A549 (cell line): ENCODE data around the gene LAMB2. TPM values are rescaled to one million over a fixed set of nuclear protein-coding genes. Genes with fewer than 3 reads are reported as not detected.
A peak's percentile ranks its signal among the peaks of the same experiment; 100 is the strongest.

Source experiments
- ATAC-seq, 2 experiments: fragments of 200-7000 bp in 1 of 2; fragments of >200 bp in 1 of 2; cut with Nextera tagmentation in 1 of 2; cut with Tn5 transposase in 1 of 2; 3 replicates each; pipeline versions ENCODE4 v1.8.0 to v1.9.1; 2018 to 2020; ENCODE audit warnings: mild to moderate bottlenecking in 1 of 2, moderate library complexity in 1 of 2
- CTCF ChIA-PET: fragments of 300-600 bp; sonication (Branson Sonifier 250); formaldehyde crosslinking; extraction: SDS; loops from one replicate; lab custom pipeline; 2021; ENCODE audit warnings: antibody characterized with exemption, inconsistent platforms; lab: Yijun Ruan, JAX
- POLR2A ChIA-PET: fragments of 350-600 bp; formaldehyde crosslinking; extraction: SDS; loops from one replicate; lab custom pipeline; 2021; ENCODE audit warnings: antibody characterized with exemption, inconsistent platforms; lab: Yijun Ruan, JAX
- DNase-seq, 2 experiments: peaks; one replicate each; pipeline versions ENCODE4 v3.0.0 to v3.0.0-alpha.2; 2011 to 2016; ENCODE audit warnings: low read depth in 1 of 2, low spot score in 1 of 2
- FAIRE-seq: peaks from 2 replicates; lab custom pipeline; 2011; peaks lifted over from hg19 to GRCh38; lab: Jason Lieb, UNC
- H3K27ac ChIP-seq, 2 experiments: fragments of >200 bp; sonication (Bioruptor Twin); formaldehyde crosslinking; 3 replicates each; pipeline ENCODE4 v1.5.1; 2016 to 2017
- H3K4me1 ChIP-seq: fragments of >200 bp; sonication (Bioruptor Twin); formaldehyde crosslinking; 3 replicates; pipeline ENCODE4 v1.6.1; 2016
- H3K4me2 ChIP-seq: fragments of >200 bp; sonication (Bioruptor Twin); formaldehyde crosslinking; 3 replicates; pipeline ENCODE4 v1.6.1; 2016
- H3K4me3 ChIP-seq: fragments of >200 bp; sonication (Bioruptor Twin); formaldehyde crosslinking; 3 replicates; pipeline ENCODE4 v1.5.1; 2016
- H3K9me3 ChIP-seq: fragments of >200 bp; sonication (Bioruptor Twin); formaldehyde crosslinking; 3 replicates; pipeline ENCODE4 v1.6.1; 2016
- BHLHE40 ChIP-seq: IDR thresholded peaks from 2 replicates; pipeline ENCODE4 v1.6.1; 2012; ENCODE audit warnings: low read depth, low read length, inconsistent platforms
- EHF ChIP-seq: fragments of 250-450 bp; sonication (Bioruptor Pico); IDR thresholded peaks from 2 replicates; pipeline ENCODE4 v1.5.0; 2020; ENCODE audit warnings: mild to moderate bottlenecking
- HEYL ChIP-seq: fragments of 250-450 bp; sonication (Bioruptor Pico); IDR thresholded peaks from 2 replicates; pipeline ENCODE4 v1.8.0; 2021; ENCODE audit warnings: mild to moderate bottlenecking, moderate library complexity
- HOXB13 ChIP-seq: fragments of 250-450 bp; sonication (Bioruptor Pico); IDR thresholded peaks from 2 replicates; pipeline ENCODE4 v1.5.0; 2020; ENCODE audit warnings: low read depth, mild to moderate bottlenecking, moderate library complexity
- JUN ChIP-seq, 2 experiments: fragments of >200 bp; sonication (Bioruptor Twin); formaldehyde crosslinking; IDR thresholded peaks; 2 replicates in 1 of 2; 3 replicates in 1 of 2; pipeline ENCODE4 v1.6.1; 2016 to 2017
- JUNB ChIP-seq: fragments of >200 bp; sonication (Bioruptor Twin); formaldehyde crosslinking; IDR thresholded peaks from 2 replicates; pipeline ENCODE4 v1.6.1; 2016
- KDM5A ChIP-seq: fragments of 200-600 bp; sonication (generic); IDR thresholded peaks from 2 replicates; pipeline ENCODE4 v1.6.1; 2016; ENCODE audit warnings: antibody characterized with exemption, mild to moderate bottlenecking
- MYC ChIP-seq: IDR thresholded peaks from 2 replicates; pipeline ENCODE4 v1.6.1; 2012; ENCODE audit warnings: mild to moderate bottlenecking, inconsistent platforms, low read length, improper control_type of control experiment, borderline replicate concordance
- NFE2L2 ChIP-seq: fragments of 150-350 bp; conservative IDR thresholded peaks from 2 replicates; pipeline ENCODE4 v1.6.1; 2014; ENCODE audit warnings: low read length
- PHF8 ChIP-seq: fragments of 200-600 bp; sonication (generic); IDR thresholded peaks from 2 replicates; pipeline ENCODE4 v1.6.1; 2016; ENCODE audit warnings: low read depth, mild to moderate bottlenecking, antibody characterized with exemption, moderate library complexity, borderline replicate concordance
- POLR2A ChIP-seq: IDR thresholded peaks from 2 replicates; pipeline ENCODE4 v1.6.1; 2012; ENCODE audit warnings: mild to moderate bottlenecking, low read length
- POLR2AphosphoS2 ChIP-seq: conservative IDR thresholded peaks from 2 replicates; pipeline ENCODE4 v1.6.1; 2012; ENCODE audit warnings: low read length, improper control_type of control experiment, inconsistent platforms
- RAD21 ChIP-seq, 2 experiments: fragments of >200 bp in 1 of 2; sonication (Bioruptor Twin) in 1 of 2; formaldehyde crosslinking in 1 of 2; IDR thresholded peaks in 1 of 2; conservative IDR thresholded peaks in 1 of 2; 2 replicates in 1 of 2; 3 replicates in 1 of 2; pipeline ENCODE4 v1.6.1; 2012 to 2018; ENCODE audit warnings: inconsistent platforms in 1 of 2
- SMC3 ChIP-seq: fragments of >200 bp; sonication (Bioruptor Twin); formaldehyde crosslinking; IDR thresholded peaks from 3 replicates; pipeline ENCODE4 v1.6.1; 2018; ENCODE audit warnings: inconsistent platforms
- ZC3H11A ChIP-seq: fragments of 450-650 bp; IDR thresholded peaks from 2 replicates; pipeline ENCODE4 v1.6.1; 2014; ENCODE audit warnings: antibody characterized with exemption, mild to moderate bottlenecking
- ZNF302 ChIP-seq: fragments of 250-450 bp; sonication (Bioruptor Pico); IDR thresholded peaks from 2 replicates; pipeline ENCODE4 v1.9.0; 2021; ENCODE audit warnings: inconsistent platforms, mild to moderate bottlenecking, moderate library complexity
- ZSCAN20 ChIP-seq: fragments of 250-450 bp; sonication (Bioruptor Pico); IDR thresholded peaks from 2 replicates; pipeline ENCODE4 v1.8.0; 2022; ENCODE audit warnings: mild to moderate bottlenecking, moderate library complexity
- WGBS: methylation state at CpG from one replicate; pipeline ENCODE4 v1.1.6; 2017; ENCODE audit errors: missing lambda C conversion rate; 5-methylcytosine and 5-hydroxymethylcytosine counted together
- polyA plus RNA-seq, 4 experiments: library from polyadenylated mRNA; depleted of rRNA in 3 of 4; stranded (reverse); fragments of >200 nt; fragmentation: RNase III in 1 of 4; extraction: RNeasy Plus Mini Kit Qiagen cat#74134 plus additional on column Dnase treatment in 1 of 4; gene quantifications; 2 replicates in 3 of 4; 3 replicates in 1 of 4; pipeline ENCODE4 v1.2.3, GENCODE V29; 2011 to 2017
- TF ChIP-seq, protein P1 (sequence below): fragments of 200-600 bp; sonication (generic); IDR thresholded peaks from 2 replicates; pipeline ENCODE4 v1.6.1; 2016; ENCODE audit warnings: antibody characterized with exemption, mild to moderate bottlenecking, moderate library complexity
- TF ChIP-seq, protein P2 (sequence below): fragments of >200 bp; sonication (Bioruptor Twin); formaldehyde crosslinking; IDR thresholded peaks from 3 replicates; pipeline ENCODE4 v1.5.1; 2016
- TF ChIP-seq, protein P3 (sequence below): IDR thresholded peaks from 2 replicates; pipeline ENCODE4 v1.6.1; 2012
- TF ChIP-seq, protein P4 (sequence below): IDR thresholded peaks from 2 replicates; pipeline ENCODE4 v1.6.1; 2012; ENCODE audit warnings: low read depth, borderline replicate concordance

The LAMB2 gene
- polyA plus RNA-seq, 2 of the 4 experiments (the other 2 are of a cell fraction), result 87.3 to 146 TPM

DNA sequence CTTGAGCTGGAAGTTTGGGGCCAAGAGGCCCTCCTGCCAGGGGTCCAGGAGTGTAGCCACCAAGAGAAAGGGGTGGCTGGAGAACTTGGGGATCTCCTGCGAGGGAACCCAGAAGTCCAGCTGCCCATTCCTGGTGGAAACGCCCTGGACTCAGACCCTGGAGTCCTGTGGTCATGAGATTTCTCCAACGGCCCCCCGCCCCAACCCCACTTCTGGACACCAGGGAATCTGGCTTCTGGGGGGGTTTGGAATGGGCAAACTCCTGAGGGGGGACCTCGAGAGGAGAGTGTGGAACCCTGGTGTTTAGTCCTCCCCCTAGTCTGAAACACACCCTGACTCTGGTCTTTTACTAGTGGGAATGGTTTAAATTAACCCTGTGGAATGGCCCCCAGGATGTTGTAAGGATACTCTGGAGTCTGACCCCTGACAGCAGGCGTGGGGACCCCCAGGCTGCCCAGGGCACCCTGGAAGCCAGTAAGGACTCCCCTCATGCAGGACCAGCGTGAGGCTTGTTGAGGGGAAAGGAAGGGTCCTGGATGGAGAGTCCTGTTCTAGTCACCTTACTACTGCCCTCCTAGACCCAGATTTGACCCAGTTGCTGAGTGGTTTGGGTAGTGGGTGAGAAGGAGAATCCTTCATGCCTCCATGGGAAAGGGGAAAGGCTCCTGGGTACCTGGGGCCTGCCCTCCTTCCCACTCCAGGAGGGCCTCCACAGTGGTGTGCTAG, 39.1 kb upstream of the LAMB2 start:
- peaks cover 20% of the 10 kb centered on the region for H3K4me1 ChIP-seq
- ChIA-PET POLR2A (interaction anchor here (0.6 to 1.2 kb wide), 2 partner anchors 147 to 186 kb away, joined by 3 to 4 read pairs; no protein-coding TSS in a partner anchor), CTCF (interaction anchor here (0.6 to 2.6 kb wide), 19 partner anchors 10 to 299 kb away, joined by 3 to 20 read pairs (median 5); partner anchors contain the start of gene USP4)
- H3K4me3 ChIP-seq, result peak overlapping the region; percentile 66
- H3K9me3 ChIP-seq, result peaks cover 2% of the 10 kb centered on the region; the same call in 2 of the 3 replicates
- whole genome bisulfite sequencing, result 52% methylated on average over 6 of the region's 7 CpGs
- peak overlapping the region; percentile 81 to 87 for H3K27ac ChIP-seq
- FAIRE-seq (no peak), ATAC-seq (no peak; a peak in 3 of 6 replicates), DNase-seq (no peak)
- no peak for TF ChIP-seq RAD21 (conservative IDR thresholded peaks at IDR 0.05 in 1 of 2, IDR thresholded peaks at IDR 0.05 in 1 of 2)
- no peak for TF ChIP-seq ZC3H11A
- TF ChIP-seq HEYL (CRISPR knock-in tag), result no peak
- TF ChIP-seq EHF (CRISPR knock-in tag), result no peak
- TF ChIP-seq NFE2L2, result no peak
- TF ChIP-seq POLR2AphosphoS2, result no peak
- TF ChIP-seq, protein P1, sequence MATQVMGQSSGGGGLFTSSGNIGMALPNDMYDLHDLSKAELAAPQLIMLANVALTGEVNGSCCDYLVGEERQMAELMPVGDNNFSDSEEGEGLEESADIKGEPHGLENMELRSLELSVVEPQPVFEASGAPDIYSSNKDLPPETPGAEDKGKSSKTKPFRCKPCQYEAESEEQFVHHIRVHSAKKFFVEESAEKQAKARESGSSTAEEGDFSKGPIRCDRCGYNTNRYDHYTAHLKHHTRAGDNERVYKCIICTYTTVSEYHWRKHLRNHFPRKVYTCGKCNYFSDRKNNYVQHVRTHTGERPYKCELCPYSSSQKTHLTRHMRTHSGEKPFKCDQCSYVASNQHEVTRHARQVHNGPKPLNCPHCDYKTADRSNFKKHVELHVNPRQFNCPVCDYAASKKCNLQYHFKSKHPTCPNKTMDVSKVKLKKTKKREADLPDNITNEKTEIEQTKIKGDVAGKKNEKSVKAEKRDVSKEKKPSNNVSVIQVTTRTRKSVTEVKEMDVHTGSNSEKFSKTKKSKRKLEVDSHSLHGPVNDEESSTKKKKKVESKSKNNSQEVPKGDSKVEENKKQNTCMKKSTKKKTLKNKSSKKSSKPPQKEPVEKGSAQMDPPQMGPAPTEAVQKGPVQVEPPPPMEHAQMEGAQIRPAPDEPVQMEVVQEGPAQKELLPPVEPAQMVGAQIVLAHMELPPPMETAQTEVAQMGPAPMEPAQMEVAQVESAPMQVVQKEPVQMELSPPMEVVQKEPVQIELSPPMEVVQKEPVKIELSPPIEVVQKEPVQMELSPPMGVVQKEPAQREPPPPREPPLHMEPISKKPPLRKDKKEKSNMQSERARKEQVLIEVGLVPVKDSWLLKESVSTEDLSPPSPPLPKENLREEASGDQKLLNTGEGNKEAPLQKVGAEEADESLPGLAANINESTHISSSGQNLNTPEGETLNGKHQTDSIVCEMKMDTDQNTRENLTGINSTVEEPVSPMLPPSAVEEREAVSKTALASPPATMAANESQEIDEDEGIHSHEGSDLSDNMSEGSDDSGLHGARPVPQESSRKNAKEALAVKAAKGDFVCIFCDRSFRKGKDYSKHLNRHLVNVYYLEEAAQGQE, result no peak
- no peak for TF ChIP-seq ZNF302 (CRISPR knock-in tag)
- peak overlapping the region; percentile 94 for H3K4me2 ChIP-seq

DNA sequence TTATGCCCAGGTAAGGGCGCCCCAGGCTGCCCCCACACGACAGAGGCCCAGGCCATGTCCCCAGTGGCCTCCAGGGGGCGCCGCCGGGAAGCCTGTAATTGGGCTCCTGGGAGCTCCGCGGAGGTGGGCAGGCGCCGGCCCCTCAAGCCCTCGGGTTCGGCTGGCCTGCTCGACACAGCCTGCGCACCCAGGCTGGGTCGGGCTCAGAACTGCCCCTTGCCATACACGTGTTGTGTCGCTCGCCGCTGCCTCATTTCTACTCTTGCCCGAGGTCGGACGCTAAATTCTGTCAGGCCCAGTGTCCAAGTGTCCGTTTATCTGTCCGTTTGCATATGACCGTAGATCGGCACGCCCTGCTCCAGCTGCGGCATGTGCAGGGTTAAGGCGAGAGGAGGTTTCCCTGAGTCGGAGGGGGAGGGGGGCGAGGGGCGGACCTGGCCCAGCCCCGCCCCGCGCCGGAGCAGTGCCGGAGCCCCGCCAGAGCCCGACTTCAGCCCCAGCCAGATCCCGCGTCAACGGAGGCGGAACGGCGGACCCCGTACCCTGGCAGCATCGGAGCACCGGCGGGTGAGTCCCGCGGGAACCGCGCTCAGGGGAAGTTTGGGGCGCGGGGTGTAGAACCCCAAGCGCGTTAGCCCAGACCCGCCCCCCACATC, 38.4 kb upstream of the LAMB2 start, which contains the start of gene KLHDC8B:
TSS of gene KLHDC8B (plus strand) at position 480 of the 656 bp plus-strand sequence. CDS start 1,172 bp downstream, outside the sequence.
- H3K27ac ChIP-seq, result peak within 1 kb of the TSS; percentile 81 to 87
- FAIRE-seq, result no peak
- POLR2A ChIA-PET, result interaction anchor here (1.2 kb wide), 1 partner anchor 186 kb away, joined by 3 read pairs; no protein-coding TSS in a partner anchor

More for the DNA sequence above, 38.4 kb upstream of the LAMB2 start, which contains the start of gene KLHDC8B:
- DNase-seq, result peak; percentile 73 to 76
- H3K4me1 ChIP-seq, result peaks cover 25% of the 10 kb centered on the region
- 2% methylated on average over 9 of the region's 57 CpGs for WGBS
- peak; percentile 83 to 93 for ATAC-seq
- H3K9me3 ChIP-seq, result peaks cover 9% of the 10 kb centered on the region
- CTCF ChIA-PET, result interaction anchor here (0.6 to 2.6 kb wide), 40 partner anchors 8 to 300 kb away, joined by 3 to 20 read pairs (median 4); partner anchors contain the start of genes QRICH1 and USP4
- TF ChIP-seq JUNB, result no peak
- TF ChIP-seq ZSCAN20 (CRISPR knock-in tag), result no peak
- TF ChIP-seq HOXB13, result peak; percentile 59; the same call in 1 of the 2 replicates
- TF ChIP-seq JUN (IDR thresholded peaks at IDR 0.05), result peak in 1 of 2 experiments; percentile 19; a peak in 1 of 5 replicates
- TF ChIP-seq PHF8, result no peak
- TF ChIP-seq RAD21 (conservative IDR thresholded peaks at IDR 0.05 in 1 of 2, IDR thresholded peaks at IDR 0.05 in 1 of 2), result peak; percentile 66 to 80
- TF ChIP-seq, protein P2, sequence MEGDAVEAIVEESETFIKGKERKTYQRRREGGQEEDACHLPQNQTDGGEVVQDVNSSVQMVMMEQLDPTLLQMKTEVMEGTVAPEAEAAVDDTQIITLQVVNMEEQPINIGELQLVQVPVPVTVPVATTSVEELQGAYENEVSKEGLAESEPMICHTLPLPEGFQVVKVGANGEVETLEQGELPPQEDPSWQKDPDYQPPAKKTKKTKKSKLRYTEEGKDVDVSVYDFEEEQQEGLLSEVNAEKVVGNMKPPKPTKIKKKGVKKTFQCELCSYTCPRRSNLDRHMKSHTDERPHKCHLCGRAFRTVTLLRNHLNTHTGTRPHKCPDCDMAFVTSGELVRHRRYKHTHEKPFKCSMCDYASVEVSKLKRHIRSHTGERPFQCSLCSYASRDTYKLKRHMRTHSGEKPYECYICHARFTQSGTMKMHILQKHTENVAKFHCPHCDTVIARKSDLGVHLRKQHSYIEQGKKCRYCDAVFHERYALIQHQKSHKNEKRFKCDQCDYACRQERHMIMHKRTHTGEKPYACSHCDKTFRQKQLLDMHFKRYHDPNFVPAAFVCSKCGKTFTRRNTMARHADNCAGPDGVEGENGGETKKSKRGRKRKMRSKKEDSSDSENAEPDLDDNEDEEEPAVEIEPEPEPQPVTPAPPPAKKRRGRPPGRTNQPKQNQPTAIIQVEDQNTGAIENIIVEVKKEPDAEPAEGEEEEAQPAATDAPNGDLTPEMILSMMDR, result peak; percentile 85
- peak; percentile 78 for TF ChIP-seq SMC3
- peak; percentile 39; the same call in 1 of the 2 replicates for TF ChIP-seq POLR2A
- TF ChIP-seq, protein P3, sequence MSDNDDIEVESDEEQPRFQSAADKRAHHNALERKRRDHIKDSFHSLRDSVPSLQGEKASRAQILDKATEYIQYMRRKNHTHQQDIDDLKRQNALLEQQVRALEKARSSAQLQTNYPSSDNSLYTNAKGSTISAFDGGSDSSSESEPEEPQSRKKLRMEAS, result peak; percentile 80
- TF ChIP-seq, protein P4, sequence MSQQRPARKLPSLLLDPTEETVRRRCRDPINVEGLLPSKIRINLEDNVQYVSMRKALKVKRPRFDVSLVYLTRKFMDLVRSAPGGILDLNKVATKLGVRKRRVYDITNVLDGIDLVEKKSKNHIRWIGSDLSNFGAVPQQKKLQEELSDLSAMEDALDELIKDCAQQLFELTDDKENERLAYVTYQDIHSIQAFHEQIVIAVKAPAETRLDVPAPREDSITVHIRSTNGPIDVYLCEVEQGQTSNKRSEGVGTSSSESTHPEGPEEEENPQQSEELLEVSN, result peak; percentile 56; the same call in 1 of the 2 replicates
- no peak for TF ChIP-seq BHLHE40
- 0 out of 2 replicates have a peak, but pooled peaks have one; percentile 31 for TF ChIP-seq MYC
- TF ChIP-seq KDM5A, result no peak
- H3K4me2 ChIP-seq, result peak within 1 kb of the TSS; percentile 94
- H3K4me3 ChIP-seq, result peak within 1 kb of the TSS; percentile 66
